NB4 (cell line): ENCODE measurements around the gene SLC35G4.

ENCODE experiments used
- DNase-seq: peaks from one replicate; pipeline ENCODE4 v3.0.0; 2010; ENCODE audit warnings: low read depth
- H3K4me3 ChIP-seq: one replicate; pipeline ENCODE4 v1.5.1; 2011; ENCODE audit warnings: mild to moderate bottlenecking, low read depth, low read length, moderate library complexity
- MYC ChIP-seq: IDR thresholded peaks from 2 replicates; pipeline ENCODE4 v1.6.1; 2011; ENCODE audit warnings: low read depth, low read length
- POLR2A ChIP-seq: IDR thresholded peaks from 2 replicates; pipeline ENCODE4 v1.6.1; 2011; ENCODE audit warnings: mild to moderate bottlenecking; ENCODE audit not compliant: insufficient read length; ENCODE audit errors: extremely low read depth
- TF ChIP-seq, protein P1 (sequence below): IDR thresholded peaks from 2 replicates; pipeline ENCODE4 v1.6.1; 2011; ENCODE audit warnings: low read depth, low read length
- TF ChIP-seq, protein P2 (sequence below): IDR thresholded peaks from one replicate; pipeline ENCODE4 v1.5.1; 2012; ENCODE audit warnings: low read depth, low read length

Gene SLC35G4

DNA sequence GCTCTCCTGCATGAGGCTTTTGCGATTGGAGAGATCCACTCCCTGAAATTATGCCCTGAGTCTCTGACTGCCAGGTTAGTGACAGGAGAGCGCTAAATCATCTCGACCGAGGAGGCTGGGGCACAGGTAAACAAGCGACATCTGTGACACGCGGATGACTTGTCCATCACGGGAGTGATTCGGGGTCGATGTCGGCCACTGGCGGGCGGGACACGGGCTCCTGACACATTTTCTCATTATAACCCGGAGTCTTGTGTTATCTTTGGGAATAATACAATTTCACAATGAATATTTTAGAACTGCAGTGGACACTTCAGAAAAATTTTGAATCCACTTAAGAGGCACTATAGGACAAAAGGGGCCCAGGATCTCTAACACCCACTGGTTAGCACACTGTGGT, 29.5 kb upstream of the SLC35G4 start:
- no peak for DNase-seq
- H3K4me3 ChIP-seq = no peak overlapping the region
- TF ChIP-seq, protein P1, sequence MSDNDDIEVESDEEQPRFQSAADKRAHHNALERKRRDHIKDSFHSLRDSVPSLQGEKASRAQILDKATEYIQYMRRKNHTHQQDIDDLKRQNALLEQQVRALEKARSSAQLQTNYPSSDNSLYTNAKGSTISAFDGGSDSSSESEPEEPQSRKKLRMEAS = no peak
- TF ChIP-seq MYC (no peak), POLR2A (no peak)
- TF ChIP-seq, protein P2, sequence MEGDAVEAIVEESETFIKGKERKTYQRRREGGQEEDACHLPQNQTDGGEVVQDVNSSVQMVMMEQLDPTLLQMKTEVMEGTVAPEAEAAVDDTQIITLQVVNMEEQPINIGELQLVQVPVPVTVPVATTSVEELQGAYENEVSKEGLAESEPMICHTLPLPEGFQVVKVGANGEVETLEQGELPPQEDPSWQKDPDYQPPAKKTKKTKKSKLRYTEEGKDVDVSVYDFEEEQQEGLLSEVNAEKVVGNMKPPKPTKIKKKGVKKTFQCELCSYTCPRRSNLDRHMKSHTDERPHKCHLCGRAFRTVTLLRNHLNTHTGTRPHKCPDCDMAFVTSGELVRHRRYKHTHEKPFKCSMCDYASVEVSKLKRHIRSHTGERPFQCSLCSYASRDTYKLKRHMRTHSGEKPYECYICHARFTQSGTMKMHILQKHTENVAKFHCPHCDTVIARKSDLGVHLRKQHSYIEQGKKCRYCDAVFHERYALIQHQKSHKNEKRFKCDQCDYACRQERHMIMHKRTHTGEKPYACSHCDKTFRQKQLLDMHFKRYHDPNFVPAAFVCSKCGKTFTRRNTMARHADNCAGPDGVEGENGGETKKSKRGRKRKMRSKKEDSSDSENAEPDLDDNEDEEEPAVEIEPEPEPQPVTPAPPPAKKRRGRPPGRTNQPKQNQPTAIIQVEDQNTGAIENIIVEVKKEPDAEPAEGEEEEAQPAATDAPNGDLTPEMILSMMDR = no peak

DNA sequence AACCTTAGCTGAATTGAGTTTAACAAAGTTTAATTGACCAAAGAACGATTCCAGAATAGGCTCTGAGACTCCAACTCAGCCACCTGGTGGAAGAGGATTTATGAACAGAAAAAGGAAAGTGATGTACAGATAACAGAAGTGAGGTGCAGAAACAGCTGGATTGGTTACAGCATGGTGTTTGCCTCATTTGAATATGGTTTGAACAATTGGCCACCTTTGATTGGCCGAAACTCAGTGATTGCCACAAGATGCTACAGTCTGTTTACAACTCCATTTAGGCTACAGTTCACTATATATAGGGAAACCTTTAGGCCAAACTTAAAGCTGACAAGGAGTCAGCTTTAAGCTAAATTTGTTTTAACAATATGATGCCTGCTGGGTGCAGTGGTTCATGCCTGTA, 28.1 kb upstream of the SLC35G4 start:
- no peak for DNase-seq
- H3K4me3 ChIP-seq = no peak overlapping the region
- TF ChIP-seq POLR2A (no peak), MYC (no peak)
- TF ChIP-seq, protein P1 = no peak
- TF ChIP-seq, protein P2 = no peak

DNA sequence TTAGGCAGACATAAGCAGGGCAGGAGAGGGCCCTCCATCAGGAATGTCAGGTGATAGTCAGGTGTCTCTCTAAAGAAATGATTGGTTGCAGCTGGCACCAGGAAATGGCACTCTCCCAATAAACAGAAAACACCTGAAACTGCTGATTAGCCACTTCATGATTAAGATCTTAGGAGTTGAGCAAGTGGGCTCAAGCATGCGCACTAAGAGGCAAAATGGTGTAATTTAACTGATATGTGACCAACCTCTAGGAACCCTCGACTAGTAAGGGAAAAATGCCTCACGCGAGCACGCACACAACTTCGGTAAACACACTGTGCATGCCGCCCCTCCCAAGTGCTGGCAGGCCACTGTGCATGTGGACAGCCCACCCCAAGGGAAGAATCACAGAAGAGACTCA, 23.8 kb upstream of the SLC35G4 start:
- no peak overlapping the region for H3K4me3 ChIP-seq
- no peak for DNase-seq
- TF ChIP-seq MYC (no peak), POLR2A (no peak)
- TF ChIP-seq, protein P2 = no peak
- TF ChIP-seq, protein P1 = no peak

DNA sequence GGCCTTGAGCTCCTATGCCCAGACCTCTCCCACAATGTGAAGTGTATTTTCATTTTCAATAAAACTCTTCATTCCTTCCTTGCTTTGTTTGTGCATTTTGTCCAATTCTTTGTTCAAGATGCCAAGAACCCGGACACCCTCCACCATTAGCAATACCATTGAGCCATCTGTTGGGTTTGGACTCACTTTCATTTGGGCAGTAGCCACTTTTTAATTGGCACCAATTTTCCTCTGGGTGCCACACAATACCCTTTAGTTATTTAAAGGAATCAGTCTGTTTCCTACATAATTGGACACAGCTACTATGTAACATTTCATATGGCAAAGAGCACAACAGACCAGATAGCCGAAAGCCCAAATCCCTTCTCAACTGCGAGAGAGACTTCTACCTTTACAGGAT, 22.5 kb upstream of the SLC35G4 start:
- TF ChIP-seq POLR2A (no peak), MYC (no peak)
- TF ChIP-seq, protein P2 = no peak
- TF ChIP-seq, protein P1 = no peak

DNA sequence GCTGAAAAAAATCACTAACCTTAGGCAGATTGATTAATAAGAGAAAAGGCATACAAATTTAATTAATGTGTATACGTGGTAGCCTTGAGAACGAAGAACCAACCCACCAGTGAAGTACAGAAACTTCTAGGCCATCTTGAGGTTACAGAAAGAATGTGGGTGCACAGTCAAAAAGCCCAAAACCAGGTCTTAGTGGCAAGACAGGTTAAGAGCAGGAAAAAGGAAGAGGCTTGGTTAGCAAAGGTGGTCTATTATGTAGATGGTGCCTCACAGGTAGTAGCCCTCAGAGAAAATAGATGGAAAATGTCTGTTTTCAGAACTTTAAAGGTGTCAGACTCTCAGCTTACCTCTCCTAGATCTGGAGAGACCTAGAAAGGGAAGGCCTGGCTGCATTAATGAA, 22.0 kb upstream of the SLC35G4 start:
- DNase-seq = no peak
- H3K4me3 ChIP-seq = no peak overlapping the region
- TF ChIP-seq, protein P1 = no peak
- TF ChIP-seq, protein P2 = no peak
- no peak for TF ChIP-seq POLR2A

More for the DNA sequence above, 22.5 kb upstream of the SLC35G4 start:
- no peak overlapping the region for H3K4me3 ChIP-seq
- DNase-seq = no peak

DNA sequence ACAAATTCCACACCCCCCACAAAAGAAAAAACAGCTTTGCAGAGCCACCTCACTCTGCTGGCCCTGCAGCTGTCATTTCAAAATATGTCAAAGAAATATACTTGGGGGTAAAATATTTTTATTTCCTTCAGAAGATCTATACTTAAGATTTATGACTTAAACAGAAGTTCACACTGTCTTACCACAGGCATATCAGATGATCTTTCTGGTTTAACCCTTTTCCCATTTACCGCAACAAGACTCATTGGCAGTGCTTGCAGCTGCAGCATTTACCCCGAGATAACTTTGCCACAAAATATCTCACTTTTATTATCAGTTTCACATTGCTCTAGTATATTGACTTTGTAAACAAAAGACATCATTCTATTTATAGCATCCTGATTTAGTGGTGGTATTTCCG, 21.6 kb upstream of the SLC35G4 start:
- DNase-seq = no peak
- H3K4me3 ChIP-seq = no peak overlapping the region
- TF ChIP-seq, protein P1 = no peak
- TF ChIP-seq POLR2A (no peak), MYC (no peak)
- TF ChIP-seq, protein P2 = no peak
